Right ventricle myocardium inferior (tissue), 1 donor: ENCODE measurements around the gene EBF3. TPM values are rescaled to one million over a fixed set of nuclear protein-coding genes. Genes with fewer than 3 reads are reported as not detected.

ENCODE experiments used
- ATAC-seq: fragments of 200-7000 bp; cut with Tn5 transposase; one replicate; pipeline ENCODE4 v1.9.1; 2020; ENCODE audit warnings: mild to moderate bottlenecking, moderate library complexity
- DNase-seq: peaks from one replicate; pipeline ENCODE4 v3.0.0; 2021; ENCODE audit errors: missing footprints
- intact Hi-C: fragments of 100-400 bp; cut with DNase I; formaldehyde crosslinking; loops from one replicate; pipeline ENCODE4 v1.11.0; 2022
- total RNA-seq: library from RNA; stranded (reverse); fragmentation: NEBNext Ultra II Directional; extraction: Animal tissue kit (Norgen Biotek cat#: 25700); gene quantifications from one replicate; pipeline ENCODE4 v1.2.1, GENCODE V29; 2021
- donor health status: DM: no; HTN: yes; CAD: no; lungs with severe emphysema.

Gene EBF3
- total RNA-seq, 1 donor from 2014 or later: 7.9 TPM

DNA sequence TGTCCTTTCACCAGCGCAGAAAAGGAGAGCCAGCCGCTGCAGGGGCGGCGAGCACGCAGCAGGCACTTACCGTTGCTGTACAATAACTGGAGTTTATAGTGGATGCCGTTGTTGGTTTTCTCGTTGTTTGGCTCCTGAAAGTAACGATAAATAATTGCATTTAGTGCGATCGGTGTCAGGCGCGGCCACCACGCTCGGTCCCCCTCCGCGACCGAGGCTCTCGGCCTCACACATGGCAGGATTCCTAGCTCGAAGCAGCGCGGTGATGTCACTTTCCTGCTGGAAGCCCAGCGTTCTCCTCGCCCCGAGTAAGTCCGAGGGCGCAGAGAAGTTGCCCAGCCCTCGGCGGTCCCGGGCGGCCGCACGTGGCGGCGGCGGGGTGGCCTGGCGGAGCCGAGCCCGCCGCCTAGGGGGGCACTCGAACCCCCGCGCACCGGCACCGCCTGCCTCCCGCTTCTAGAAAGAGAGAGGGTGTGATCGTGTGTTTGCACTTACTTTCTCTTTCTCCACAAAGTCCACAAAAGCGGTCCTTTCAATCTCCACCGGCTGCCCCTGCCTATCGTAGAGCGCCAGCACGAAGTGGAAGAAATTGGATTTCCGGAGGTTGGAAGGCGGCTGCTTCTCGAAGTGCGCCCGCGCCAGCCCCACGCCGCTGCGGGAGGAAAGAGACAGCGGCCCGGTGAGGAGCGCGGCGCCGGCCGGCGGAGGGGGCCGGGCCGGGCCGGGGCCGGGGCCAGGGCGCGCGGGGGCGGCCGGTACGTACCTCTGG is 1.0 kb downstream of the EBF3 start:
- ATAC-seq: no peak
- intact Hi-C loops: loop anchor here (10.0 kb wide), 1 partner anchor 498 kb away; the partner anchor contains the start of gene MGMT
- DNase-seq: no peak

GRCh38 chr10:129962031-129962871 is 1.8 kb downstream of the EBF3 start:
- intact Hi-C loops: loop anchor here (10.0 kb wide), 1 partner anchor 497 kb away; the partner anchor contains the start of gene MGMT
- ATAC-seq (no peak), DNase-seq (no peak)

DNA sequence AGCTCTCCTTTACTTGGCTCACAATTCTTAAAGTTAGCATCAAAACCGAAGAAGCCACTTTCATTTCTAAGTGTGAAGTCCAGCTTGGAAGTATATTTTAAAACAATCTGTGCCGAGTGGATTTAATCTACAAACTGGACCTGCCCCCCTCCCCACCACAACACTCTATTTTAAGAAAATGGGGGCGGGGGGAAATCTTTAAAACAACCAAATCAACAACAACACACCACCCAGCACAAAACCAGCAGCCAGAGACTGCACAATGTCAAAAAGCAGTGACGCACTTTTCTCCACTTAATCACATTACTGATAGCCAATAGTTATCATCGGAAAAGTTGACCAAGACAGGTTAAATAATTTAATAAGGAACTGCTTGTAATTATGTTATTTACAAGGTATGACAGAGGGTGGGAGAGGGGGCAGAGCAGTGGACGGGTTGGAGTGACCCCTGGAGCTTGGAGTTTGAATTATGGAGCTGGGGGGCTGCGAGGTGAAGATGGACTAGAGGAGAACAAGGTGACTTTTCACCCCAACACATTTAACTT is 2.8 kb downstream of the EBF3 start:
- DNase-seq: no peak
- intact Hi-C loops: loop anchor here (2.0 to 10.0 kb wide), 2 partner anchors 70 to 496 kb away; partner anchors contain the start of gene MGMT
- no peak for ATAC-seq

DNA sequence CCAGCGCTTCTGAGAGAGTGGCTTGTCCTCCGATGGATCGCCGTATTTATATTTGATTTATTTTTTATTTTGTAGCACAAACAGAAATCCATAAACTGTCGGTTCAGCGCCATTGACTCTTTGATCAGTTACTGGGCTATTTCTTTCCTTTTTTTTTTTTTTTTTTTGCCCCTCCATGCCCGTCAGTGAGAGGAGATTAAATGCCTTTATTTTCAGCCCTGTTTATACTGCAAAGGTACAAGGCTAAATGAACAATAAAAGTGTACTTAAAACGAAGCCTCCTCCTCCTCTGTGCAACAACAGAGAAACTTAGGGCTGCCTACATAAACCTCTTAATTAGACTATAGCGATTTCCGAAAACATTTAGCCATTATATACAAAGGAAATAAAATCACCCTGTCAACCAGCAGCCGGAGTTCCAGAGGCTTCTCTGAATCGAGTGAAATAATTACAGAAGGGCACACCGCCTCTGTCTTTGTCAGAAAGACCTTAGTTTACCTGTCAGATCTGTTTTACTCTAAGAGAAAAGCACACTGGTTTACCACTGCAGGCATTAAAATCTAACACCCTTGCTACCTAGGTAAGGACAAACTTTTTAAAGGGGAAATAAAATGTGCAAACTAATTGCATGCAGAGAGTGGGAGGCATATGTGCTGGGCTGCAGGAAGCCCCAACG is 3.5 kb downstream of the EBF3 start:
- DNase-seq (no peak), ATAC-seq (no peak)
- intact Hi-C loops: loop anchor here (2.0 to 10.0 kb wide), 2 partner anchors 70 to 496 kb away; partner anchors contain the start of gene MGMT

GRCh38 chr10:129959544-129960480 is 4.3 kb downstream of the EBF3 start:
- DNase-seq: no peak
- no peak for ATAC-seq
- intact Hi-C loops: loop anchor here (2.0 to 10.0 kb wide), 2 partner anchors 69 to 495 kb away; partner anchors contain the start of gene MGMT

DNA sequence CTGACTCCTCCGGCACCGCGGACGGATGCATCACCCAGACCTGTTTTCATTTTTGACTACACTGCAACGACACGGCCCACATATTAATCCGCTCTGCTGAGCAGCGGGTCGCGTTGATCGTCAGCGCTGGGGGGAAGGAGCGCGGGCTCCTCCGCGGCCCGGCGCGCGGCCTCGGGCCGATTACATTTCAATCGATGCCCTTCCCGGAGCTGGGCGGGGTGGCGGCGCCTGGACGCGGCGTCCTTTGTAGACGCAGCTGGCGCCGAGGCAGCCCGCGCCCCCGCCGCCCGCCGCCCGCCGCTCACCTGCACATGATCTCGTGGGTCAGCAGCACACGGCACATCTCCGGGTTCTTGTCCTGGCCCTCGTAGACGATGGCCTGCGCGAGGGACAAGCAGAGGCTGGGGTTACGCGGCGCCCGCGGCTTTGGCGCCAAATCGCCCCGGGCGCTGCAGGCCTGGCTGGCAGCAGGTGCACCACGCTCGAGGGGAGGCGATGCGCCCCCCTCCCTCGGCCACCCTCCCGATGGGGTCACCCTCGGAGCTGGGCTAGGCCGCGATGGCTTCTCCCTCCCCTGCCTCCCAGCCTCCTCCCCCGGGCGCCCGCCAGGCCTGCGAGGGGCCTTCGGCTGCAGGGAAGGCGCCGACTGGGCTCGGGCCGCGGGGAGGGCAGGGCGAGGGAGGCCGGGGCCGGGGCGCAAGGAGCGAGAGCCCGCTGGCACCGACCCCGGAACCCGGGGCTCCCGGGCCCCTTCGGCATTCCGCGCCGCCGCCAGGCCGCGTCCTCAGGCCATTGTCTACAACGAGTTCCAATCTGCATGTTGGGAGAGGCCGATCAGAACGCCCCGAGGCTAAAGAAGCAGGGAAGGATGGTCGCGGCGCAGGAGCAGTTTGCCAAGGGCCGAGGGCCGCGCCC is 5.2 kb downstream of the EBF3 start:
- DNase-seq: no peak
- intact Hi-C loops: no loop called here
- ATAC-seq: no peak

GRCh38 chr10:129958148-129958628 is 5.9 kb downstream of the EBF3 start:
- intact Hi-C loops: no loop called here
- ATAC-seq: no peak
- DNase-seq: no peak

DNA sequence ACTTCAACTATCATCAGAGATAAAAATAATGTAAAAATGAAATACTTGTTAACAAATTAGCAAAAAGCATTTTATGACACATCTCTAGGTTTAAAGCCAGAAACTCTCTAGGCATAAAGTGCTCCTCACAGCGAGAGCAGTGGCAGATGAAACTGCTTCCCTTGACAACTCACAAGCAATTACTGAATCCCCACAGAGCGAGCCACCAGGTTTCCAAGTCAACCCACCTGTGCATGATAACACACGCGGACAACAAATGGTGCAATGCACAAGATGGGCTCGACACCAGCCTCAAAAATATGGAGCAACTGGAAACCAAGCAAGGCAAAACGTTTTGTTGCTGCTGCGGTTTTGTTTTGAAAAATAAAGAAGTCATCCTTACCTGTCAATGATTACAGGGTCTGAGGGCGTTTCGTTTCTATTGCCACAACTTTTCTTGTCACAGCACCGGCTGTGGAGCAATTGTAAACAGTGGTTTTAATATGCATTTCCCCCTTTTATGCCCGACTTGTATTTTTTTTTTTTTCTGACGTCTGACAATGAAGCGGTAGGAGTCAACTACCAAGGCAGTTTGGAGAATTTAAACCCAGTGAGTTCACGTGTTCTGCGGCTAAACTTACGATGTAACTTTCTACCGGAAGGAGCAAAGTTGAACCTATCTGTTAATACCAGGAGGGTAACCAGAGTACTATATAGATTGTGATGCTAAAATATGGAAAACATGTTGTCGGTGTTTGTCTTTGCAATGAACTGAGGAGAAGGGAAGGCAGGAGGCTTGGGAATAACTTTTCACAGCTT is 7.0 kb downstream of the EBF3 start:
- DNase-seq: no peak
- intact Hi-C loops: no loop called here
- no peak for ATAC-seq

DNA sequence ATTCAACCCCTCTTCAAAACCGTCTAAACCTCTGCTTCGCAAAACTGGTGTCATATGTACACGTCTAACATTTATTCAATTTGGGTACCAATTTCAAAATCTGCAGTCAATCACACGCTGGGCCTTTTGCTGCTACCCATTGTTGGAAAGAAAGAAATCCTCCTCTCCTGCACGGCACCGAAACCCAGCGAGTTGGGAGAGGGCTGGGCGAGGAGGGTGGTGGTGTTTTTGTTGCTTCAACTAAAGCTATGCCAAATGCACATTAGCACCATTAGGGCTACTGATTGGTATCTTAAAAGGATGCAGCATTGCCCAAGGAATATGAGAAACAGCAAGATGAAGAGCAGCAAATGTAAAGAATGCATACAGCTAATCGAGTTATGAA is 7.8 kb downstream of the EBF3 start:
- intact Hi-C loops: no loop called here

DNA sequence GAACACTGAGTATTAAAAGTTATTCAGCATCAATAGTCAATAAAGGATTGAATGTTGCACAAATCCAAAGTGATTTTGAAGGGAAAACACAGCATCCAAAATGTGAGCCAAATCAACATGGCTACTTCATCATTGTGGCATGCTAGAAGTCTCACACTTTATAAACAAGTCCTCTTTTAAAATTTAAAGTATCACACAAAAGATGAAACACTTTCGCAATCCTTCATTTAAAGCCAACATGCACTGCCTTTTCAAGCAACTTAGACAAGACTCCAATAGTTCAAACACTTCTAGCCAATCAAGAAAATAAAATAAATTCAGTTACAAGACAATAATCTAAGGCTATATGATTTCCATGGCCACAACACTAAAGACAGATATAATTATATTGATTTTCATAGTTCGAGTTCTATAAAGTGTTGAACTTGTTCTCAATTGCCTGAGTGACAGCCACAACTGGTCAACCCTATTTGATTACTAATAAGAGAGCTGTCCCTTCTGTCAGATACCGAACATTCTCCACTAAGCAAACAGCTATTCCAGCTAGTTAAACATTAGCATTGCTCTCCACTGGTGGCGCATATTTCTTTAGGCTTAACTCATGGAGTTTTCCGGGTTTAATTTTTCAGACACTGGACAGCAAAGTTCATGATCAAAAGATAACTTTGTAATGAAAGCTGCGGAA is 8.3 kb downstream of the EBF3 start:
- DNase-seq (no peak), ATAC-seq (no peak)
- intact Hi-C loops: no loop called here

More for the DNA sequence above, 7.8 kb downstream of the EBF3 start:
- no peak for DNase-seq
- no peak for ATAC-seq

- intact Hi-C loops: no loop called here
- DNase-seq (no peak), ATAC-seq (no peak)
Observed at GRCh38 chr10:129954492-129955315, 9.4 kb downstream of the EBF3 start.

DNA sequence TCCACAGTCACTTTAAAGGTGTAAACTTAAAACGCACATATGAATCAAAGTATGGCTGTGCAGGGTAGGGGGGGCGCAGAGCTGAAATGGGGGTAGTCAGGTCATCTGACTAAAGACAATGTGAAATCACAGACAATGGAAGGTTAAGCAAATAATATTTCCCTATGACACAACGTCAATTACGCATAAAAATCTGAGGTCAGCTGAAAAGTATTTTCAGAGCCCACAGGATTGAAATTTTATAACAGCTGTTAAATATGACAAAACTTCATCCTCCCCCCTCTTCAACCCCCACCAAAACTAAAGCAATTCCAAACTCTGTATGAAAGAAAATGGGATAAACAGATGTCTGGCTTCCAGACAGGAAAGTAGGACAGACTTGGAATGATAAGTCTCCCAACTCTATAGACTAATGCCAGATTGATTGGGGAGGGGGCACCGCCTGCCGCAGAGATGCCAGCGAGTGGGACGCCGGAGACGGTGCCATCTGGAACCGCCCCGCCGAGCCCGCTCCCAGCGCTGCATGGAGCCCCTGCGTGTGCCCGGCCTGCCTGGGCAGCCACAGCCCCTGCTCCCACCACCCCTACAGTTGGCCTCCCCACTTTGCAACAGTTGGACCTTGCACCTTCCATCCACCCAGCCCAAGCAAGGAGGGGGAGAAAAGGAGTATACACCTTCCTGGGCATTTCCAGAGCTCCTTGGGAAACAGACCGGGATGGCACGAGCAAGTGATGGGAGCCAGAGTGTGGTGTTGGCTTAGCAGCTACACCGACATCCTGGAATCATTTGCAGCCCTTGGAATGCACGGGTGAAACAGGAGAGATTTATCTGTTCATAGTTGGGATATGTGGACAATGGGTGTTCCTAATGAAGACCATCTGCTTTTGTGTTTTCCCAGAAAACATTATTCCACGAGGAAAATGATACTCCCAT is 10.7 kb downstream of the EBF3 start:
- ATAC-seq (peak; percentile 63), DNase-seq (no peak)
- intact Hi-C loops: no loop called here

GRCh38 chr10:129952378-129953118 is 11.5 kb downstream of the EBF3 start:
- no peak for DNase-seq
- intact Hi-C loops: no loop called here
- ATAC-seq: no peak
